ENCODE measurements around the gene SLC25A29.
"Not testable (repeated sequence)": the region's sequence is repeated elsewhere in the genome, so short reads cannot be mapped to it uniquely, and the experiment has no call there.

The SLC25A29 gene

GRCh38 chr14:100330388-100330931, 24.2 kb upstream of the SLC25A29 start:
- DNase-seq: no peak

GRCh38 chr14:100330007-100330344, 23.7 kb upstream of the SLC25A29 start:
- no peak for DNase-seq

- no peak for DNase-seq
Measured at GRCh38 chr14:100329233-100330006, 23.2 kb upstream of the SLC25A29 start.

- no peak for DNase-seq
Measured at GRCh38 chr14:100328495-100329163, 22.4 kb upstream of the SLC25A29 start.

- DNase-seq: no peak
Measured at GRCh38 chr14:100327128-100327527, 20.9 kb upstream of the SLC25A29 start.

- no peak for DNase-seq
Measured at GRCh38 chr14:100325958-100326357, 19.7 kb upstream of the SLC25A29 start.

GRCh38 chr14:100325231-100325632, 19.0 kb upstream of the SLC25A29 start:
- no peak for DNase-seq

- DNase-seq: no peak
Measured at GRCh38 chr14:100323942-100324307, 17.7 kb upstream of the SLC25A29 start.

- no peak for DNase-seq
Measured at GRCh38 chr14:100323121-100323941, 17.1 kb upstream of the SLC25A29 start, which contains the start of gene SLC25A47. TSS of gene SLC25A47 (plus strand) at chr14:100323339. CDS start at chr14:100323415, 76 bp downstream.

GRCh38 chr14:100322138-100322957, 16.1 kb upstream of the SLC25A29 start:
- no peak for DNase-seq

GRCh38 chr14:100321473-100322137, 15.4 kb upstream of the SLC25A29 start:
- no peak for DNase-seq

GRCh38 chr14:100320157-100320856, 14.1 kb upstream of the SLC25A29 start:
- no peak for DNase-seq

GRCh38 chr14:100317912-100318808, 11.9 kb upstream of the SLC25A29 start:
- no peak for DNase-seq

GRCh38 chr14:100317389-100317788, 11.1 kb upstream of the SLC25A29 start:
- no peak for DNase-seq

GRCh38 chr14:100314724-100315123, 8.5 kb upstream of the SLC25A29 start:
- DNase-seq: no peak

GRCh38 chr14:100313464-100314230, 7.4 kb upstream of the SLC25A29 start:
- DNase-seq: no peak

GRCh38 chr14:100312877-100313400, 6.7 kb upstream of the SLC25A29 start:
- no peak for DNase-seq

- DNase-seq: not testable (repeated sequence)
Measured at GRCh38 chr14:100312110-100312876, 6.0 kb upstream of the SLC25A29 start.
